NOMO-1 treated with DMSO at 0.1 percent for 48 hours (cell line): ENCODE data around the gene HIPK1.

Experiments
- DNase-seq: peaks from one replicate; lab custom pipeline; 2025; ENCODE audit not compliant: unreplicated experiment; lab: John Stamatoyannopoulos, UW

The HIPK1 gene

GRCh38 chr1:113913312-113913668 lies 15.8 kb upstream of the HIPK1 start:
- no peak for DNase-seq

- no peak for DNase-seq
These were observed 15.0 kb upstream of the HIPK1 start for GRCh38 chr1:113913887-113914664.

GRCh38 chr1:113916974-113917373 lies 12.2 kb upstream of the HIPK1 start:
- no peak for DNase-seq

DNA sequence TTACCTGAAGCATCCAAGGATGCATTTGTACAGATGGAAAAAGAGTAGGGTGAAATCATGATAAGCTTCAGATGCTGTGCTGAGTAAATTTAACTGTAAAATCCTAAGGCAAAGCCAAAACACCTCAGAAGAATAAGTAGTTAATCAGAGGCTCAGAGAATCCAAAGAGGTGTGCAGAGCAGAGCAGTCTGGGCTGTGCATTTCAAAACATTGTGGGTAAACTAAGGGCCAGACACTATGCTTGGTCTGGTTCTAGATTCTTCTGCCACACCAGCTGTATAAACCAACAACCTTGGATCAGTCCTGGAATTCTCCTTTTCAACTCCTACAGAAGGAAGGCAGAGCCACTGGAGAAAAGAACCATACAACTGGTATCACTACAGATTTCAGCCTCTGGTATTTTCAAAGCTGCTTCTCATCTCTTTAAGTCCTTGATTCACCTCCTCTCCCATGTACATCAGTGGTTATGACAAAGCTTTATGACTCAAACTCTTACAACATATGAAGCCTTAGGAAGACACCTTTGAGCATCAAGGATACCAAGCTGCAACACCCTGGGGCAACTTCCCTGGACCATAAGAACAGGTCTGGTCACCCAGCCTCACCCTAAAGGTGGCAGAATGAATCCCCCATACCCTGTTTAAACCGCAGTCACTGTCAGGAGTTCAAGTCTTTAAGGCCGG lies 11.6 kb upstream of the HIPK1 start:
- peak; percentile 2 for DNase-seq

DNA sequence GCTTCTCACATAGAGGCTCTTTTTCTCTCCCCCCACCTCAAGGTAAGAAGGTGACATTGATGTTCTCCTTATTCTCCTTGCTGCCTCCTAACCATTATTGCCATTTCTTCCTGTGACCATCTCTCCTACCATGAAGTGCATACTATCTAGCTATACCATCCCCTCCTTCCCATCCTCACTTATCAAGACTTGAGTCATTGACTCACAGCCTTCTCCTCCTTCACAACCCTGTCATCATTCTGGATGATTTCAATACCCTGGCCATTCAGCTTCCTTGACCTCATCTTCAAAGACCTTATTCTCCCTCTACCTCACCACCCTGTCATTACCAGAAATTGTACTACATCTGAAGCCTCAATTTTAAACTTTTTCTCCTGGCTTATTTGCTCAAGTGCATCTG lies 10.9 kb upstream of the HIPK1 start:
- DNase-seq = no peak

DNA sequence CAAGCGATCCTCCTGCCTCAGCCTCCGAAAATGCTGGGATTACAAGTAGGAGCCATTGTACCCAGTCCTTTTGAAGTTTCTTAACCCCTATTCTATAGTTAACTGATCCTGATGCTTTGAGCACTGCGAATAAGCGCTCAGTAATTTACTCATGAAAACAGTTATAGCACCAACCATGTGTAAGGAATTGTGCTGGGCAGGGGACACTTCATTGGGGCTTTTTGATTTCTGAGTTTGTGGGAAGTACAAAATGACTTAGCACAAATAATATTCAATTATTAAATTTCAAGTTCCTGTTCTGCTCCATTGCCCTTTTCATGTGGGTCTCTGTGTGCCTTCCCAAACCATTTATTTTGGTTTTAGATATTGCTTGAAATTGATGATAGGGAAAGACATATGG lies 6.2 kb upstream of the HIPK1 start:
- no peak for DNase-seq

- DNase-seq = no peak
These were observed 4.7 kb upstream of the HIPK1 start for GRCh38 chr1:113924473-113924872.

GRCh38 chr1:113928187-113928930 lies 765 bp upstream of the HIPK1 start:
- peak; percentile 37 for DNase-seq

DNA sequence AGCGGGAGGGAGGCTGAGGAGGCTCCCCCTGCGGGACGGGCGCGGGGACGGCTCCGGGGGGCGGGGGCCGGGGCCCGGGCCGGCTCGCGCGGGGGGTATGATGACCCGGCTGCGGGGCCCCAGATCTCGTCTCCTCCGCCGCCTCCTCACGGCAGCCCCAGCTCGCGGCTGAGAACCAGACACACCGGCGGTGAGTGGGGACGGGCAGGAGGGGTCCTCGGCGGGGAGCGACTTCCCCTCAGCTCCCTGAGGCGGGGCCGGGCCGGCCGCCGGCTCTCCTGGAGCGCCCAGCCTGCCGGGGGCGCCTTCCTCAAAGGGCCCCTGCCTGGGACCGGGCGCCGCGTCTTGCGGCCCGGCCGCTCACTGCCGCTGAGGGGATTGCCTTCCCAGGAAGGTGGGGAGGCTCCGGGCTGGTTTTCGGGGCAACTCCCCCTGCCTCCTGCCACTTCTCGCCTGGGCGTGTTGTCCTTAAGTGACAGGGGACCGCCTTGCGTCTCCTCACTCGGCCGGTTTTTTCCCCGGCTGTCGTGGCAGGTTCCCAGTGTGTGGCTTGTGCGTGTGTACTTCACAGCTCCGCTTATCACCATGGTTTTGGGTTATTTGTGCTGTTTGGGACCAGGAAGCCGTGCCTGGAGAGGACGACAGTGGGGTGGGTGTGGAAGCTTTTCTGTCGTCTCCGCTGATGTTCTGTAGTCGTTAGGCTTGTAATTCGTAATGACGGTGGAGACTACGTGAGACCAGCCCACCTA lies 800 bp downstream of the HIPK1 start:
- peak; percentile 28 for DNase-seq

DNA sequence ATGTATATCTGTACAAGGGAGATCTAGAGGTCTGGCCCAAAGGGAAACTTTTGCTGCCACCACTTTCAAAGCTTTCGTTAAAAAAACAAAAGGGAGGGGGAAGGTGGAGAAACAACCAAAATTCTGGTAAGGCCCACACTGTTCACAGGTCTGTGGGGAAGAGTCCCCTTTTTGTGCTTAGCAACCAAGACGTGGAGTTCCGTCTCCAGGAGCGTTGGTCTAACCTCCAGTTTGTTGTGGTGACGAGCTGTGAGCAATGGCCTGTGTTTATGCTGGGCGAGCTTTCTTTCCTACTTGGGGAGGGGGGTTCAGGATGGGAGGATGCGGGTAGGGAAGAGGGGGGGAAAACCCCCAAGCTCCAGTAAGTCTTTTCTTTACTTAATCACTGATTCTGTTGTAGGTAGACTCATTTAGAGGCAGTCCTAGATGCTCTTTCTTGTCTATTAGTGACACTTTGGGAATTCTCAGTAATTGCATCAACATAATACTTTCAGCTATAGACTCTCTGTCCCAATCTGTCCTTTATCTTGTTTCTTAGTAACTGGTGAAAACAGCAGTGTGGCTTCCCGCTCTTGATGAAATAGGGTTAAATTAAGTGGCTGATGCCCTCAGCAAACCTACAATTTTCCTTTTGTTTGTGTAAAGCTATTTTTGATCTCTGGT lies 1.5 kb downstream of the HIPK1 start:
- peak; percentile 53 for DNase-seq

GRCh38 chr1:113931451-113931851 lies 2.3 kb downstream of the HIPK1 start:
- peak; percentile 45 for DNase-seq

DNA sequence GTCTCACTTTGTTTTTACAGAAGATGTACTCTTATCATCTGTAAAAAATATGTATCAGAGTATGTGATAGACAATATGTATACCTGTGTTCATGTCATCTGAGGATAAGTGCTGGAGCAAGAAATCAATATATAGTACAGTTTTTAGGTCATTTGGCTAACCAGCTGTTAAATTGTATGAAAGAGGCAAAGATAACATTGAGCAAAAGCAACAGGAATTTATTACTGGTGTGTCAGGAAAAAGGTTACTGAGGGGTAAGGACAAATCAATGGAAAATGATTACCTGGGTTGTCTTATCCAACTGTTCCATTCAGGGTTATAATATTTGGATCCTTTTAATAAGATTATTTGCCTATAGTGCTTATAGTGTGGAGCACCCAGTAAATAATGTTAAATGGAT lies 4.9 kb downstream of the HIPK1 start:
- no peak for DNase-seq

- no peak for DNase-seq
These were observed 5.5 kb downstream of the HIPK1 start for GRCh38 chr1:113934511-113935055.

- DNase-seq = no peak
These were observed 6.1 kb downstream of the HIPK1 start for GRCh38 chr1:113935176-113935575.

DNA sequence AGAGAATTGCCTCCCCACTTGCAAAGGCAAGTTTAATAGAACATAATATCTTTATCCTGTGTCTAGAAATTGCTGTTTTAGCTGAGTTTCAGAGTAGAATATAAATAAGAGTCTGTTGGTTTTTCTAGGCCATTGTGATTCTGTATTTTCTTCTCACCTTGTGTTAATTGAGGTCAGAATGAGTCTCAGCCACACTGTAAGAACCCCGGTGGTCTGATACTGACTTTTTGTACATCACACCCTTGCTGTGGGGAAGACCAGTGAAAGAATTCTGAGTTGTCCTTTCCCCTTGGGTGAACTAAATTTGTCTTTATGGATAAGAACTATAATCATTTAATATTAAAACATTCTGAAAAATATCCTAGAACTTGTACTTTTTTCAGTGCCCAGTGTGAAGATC lies 6.8 kb downstream of the HIPK1 start:
- no peak for DNase-seq

- DNase-seq = no peak
These were observed 8.0 kb downstream of the HIPK1 start for GRCh38 chr1:113937146-113937545.

DNA sequence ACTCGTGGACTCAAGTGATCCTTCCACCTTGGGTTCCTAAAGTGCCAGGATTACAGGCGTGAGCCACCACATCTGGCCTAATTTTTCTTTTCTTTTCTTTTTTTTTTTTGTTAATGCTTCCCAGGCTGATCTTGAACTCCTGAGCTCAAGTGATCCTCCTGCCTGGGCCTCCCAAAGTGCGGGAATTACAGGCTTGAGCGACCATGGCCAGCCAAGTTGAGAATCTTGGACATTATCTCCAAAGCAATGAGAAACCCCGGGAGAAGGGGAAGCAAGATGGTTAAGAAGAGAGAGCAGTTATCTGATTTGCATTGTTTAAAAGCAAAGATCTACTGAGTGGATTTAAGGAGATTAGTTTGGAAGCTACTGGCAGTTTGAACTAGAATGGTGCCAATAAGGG lies 9.1 kb downstream of the HIPK1 start:
- DNase-seq = no peak

DNA sequence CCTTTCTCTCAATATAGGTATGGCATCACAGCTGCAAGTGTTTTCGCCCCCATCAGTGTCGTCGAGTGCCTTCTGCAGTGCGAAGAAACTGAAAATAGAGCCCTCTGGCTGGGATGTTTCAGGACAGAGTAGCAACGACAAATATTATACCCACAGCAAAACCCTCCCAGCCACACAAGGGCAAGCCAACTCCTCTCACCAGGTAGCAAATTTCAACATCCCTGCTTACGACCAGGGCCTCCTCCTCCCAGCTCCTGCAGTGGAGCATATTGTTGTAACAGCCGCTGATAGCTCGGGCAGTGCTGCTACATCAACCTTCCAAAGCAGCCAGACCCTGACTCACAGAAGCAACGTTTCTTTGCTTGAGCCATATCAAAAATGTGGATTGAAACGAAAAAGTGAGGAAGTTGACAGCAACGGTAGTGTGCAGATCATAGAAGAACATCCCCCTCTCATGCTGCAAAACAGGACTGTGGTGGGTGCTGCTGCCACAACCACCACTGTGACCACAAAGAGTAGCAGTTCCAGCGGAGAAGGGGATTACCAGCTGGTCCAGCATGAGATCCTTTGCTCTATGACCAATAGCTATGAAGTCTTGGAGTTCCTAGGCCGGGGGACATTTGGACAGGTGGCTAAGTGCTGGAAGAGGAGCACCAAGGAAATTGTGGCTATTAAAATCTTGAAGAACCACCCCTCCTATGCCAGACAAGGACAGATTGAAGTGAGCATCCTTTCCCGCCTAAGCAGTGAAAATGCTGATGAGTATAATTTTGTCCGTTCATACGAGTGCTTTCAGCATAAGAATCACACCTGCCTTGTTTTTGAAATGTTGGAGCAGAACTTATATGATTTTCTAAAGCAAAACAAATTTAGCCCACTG lies 11.5 kb downstream of the HIPK1 start:
- DNase-seq = peak; percentile 55

GRCh38 chr1:113941245-113941559 lies 12.1 kb downstream of the HIPK1 start:
- DNase-seq = no peak

DNA sequence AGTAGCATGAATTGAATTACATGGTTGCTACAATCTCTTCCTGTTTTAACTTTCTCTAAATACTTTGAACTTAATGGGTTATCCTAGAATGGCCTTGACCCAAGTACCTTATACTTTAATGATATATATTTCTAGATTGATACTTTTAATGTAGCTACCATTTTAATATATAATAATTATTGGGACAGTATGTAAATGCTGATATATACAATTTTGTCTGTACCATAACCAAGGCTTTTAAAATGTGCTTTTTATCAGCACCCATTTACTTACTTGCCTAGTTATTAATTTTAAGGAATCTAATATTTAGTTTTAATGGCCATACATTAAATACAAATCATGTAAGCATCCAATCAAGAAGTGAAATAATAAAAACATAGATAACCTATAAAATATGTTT lies 13.4 kb downstream of the HIPK1 start:
- no peak for DNase-seq
